ENCODE data around the gene UBE2E1. TPM values are rescaled to one million over a fixed set of nuclear protein-coding genes. Genes with fewer than 3 reads are reported as not detected.
A peak's percentile ranks its signal among the peaks of the same experiment; 100 is the strongest.
"Not testable (repeated sequence)": the region's sequence is repeated elsewhere in the genome, so short reads cannot be mapped to it uniquely, and the experiment has no call there.

The UBE2E1 gene
- total RNA-seq, 2 experiments from 2014 or later: 61.7 to 67.9 TPM

DNA sequence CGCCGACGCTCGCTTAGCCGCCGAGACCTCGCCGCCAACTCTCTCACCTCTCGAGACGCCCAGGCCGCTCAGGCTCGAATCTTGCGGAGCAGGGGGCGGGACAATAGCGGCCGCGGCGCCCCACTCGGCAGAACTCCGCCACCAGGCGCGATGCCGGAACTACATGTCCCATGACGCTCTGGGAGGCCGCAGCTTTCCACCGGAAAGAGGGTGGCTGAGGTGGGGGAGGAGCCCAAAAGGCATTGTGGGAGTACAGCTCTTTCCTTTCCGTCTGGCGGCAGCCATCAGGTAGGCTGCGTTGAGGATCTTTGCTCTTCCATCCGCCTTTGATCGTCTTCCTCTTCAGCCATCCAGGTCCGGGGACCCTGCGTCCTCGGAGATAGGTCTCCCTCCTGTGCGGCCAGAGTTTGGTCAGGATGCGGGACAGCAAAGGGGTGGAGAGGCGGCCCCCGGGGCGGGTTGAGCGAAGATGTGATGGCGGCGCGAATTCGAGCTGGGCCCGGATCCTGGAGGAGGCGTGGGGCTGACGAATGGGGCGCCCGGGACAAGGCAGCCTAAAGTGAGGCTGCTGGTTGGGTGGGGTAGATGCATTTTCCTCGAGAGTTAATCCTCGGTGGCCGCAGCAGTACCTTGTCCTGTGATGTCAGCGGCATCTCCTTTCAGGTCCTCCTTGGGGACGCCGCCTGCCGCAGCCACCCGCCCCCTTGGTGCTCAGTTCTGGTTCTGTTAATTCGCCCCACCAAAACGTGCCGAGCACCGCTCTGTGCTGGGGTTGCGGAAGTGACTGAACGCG lies 111.3 kb downstream of the UBE2E1 start, which contains the start of the genes NKIRAS1 and RPL15:
Gene NKIRAS1, minus strand, starts transcription at position 105 of the 793 bp plus-strand sequence. CDS start 6,086 bp downstream, outside the sequence.
Gene RPL15, plus strand, starts transcription at position 247 of the 793 bp plus-strand sequence. CDS start 728 bp downstream, outside the sequence.
- DNase-seq (peak; percentile 93), ATAC-seq (ENCODE audit: low read depth) (peak; percentile 92)
- Mint-ChIP-seq H3K9me3 (no peaks in the 10 kb centered on the region), H3K27me3 (no peaks in the 10 kb centered on the region), H3K4me3 (peak within 1 kb of the TSS; percentile 87), H3K27ac (peak within 1 kb of the TSS; percentile 97), H3K36me3 (peaks cover 32% of the 10 kb centered on the region), H3K4me1 (peaks cover 35% of the 10 kb centered on the region)
- POLR2A ChIA-PET: interaction anchor here (0.6 to 3.3 kb wide), 29 partner anchors 10 to 1866 kb away, joined by 3 to 45 read pairs (median 5); partner anchors contain the start of gene NGLY1

DNA sequence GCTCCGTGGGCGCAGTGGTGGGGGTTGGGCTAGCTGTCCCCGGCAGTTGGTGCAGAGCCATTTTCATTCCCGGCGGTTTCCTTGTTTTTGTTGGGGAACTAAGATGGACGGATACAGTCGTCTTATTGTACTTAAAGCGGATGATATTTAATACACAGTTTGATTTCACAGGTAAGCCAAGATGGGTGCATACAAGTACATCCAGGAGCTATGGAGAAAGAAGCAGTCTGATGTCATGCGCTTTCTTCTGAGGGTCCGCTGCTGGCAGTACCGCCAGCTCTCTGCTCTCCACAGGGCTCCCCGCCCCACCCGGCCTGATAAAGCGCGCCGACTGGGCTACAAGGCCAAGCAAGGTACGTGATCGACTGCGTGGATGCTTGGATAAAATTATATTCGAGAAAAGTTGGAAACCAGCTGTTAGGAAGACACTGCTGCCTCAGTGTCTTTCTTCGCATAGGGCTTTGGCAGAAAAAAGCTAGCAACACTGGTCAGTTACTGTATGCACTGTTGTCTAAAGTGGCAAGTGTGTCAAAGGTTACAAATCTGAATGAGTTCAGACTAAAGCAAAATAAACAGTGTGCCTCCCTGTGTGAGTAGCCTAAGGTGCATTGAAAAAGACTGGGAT lies 112.0 kb downstream of the UBE2E1 start:
- H3K4me1 Mint-ChIP-seq: peaks cover 34% of the 10 kb centered on the region
- H3K27ac Mint-ChIP-seq: peak overlapping the region; percentile 97
- H3K36me3 Mint-ChIP-seq: peaks cover 30% of the 10 kb centered on the region
- not testable (repeated sequence) for DNase-seq; H3K9me3 Mint-ChIP-seq; ATAC-seq (ENCODE audit: low read depth); H3K27me3 Mint-ChIP-seq
- POLR2A ChIA-PET: interaction anchor here (0.6 to 3.3 kb wide), 20 partner anchors 8 to 711 kb away, joined by 3 to 45 read pairs (median 6); no protein-coding TSS in a partner anchor
- H3K4me3 Mint-ChIP-seq: peak overlapping the region; percentile 87

DNA sequence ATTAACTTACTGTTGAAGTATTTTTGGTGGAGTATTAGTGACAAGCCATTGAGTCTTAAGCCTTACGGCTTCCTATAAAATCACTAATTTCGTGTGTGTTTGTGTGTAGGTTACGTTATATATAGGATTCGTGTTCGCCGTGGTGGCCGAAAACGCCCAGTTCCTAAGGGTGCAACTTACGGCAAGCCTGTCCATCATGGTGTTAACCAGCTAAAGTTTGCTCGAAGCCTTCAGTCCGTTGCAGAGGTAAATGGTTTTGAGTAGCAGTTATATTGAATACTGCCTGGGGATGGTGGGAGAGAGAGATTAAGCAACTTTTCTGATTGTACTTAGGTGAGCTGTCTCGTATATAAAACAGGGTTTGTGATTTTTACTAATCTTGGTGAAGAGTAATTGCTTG lies 112.6 kb downstream of the UBE2E1 start:
- not testable (repeated sequence) for ATAC-seq (ENCODE audit: low read depth); H3K9me3 Mint-ChIP-seq; DNase-seq; H3K27me3 Mint-ChIP-seq
- POLR2A ChIA-PET: interaction anchor here (0.6 to 3.3 kb wide), 8 partner anchors 9 to 109 kb away, joined by 3 to 45 read pairs (median 18); no protein-coding TSS in a partner anchor
- peak overlapping the region; percentile 97 for H3K27ac Mint-ChIP-seq
- peak overlapping the region; percentile 87 for H3K4me3 Mint-ChIP-seq
- H3K36me3 Mint-ChIP-seq: peaks cover 30% of the 10 kb centered on the region
- H3K4me1 Mint-ChIP-seq: peaks cover 34% of the 10 kb centered on the region

DNA sequence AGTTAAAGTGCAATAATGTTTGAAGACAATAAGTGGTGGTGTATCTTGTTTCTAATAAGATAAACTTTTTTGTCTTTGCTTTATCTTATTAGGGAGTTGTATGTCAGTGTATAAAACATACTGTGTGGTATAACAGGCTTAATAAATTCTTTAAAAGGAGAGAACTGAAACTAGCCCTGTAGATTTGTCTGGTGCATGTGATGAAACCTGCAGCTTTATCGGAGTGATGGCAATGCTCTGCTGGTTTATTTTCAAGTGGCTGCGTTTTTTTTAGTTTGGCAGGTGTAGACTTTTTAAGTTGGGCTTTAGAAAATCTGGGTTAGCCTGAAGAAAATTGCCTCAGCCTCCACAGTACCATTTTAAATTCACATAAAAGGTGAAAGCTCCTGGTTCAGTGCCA lies 113.9 kb downstream of the UBE2E1 start:
- ATAC-seq (ENCODE audit: low read depth) (no peak), DNase-seq (no peak)
- POLR2A ChIA-PET: interaction anchor here (0.6 kb wide), 1 partner anchor 34 kb away, joined by 3 read pairs; no protein-coding TSS in a partner anchor
- no peaks in the 10 kb centered on the region for H3K27me3 Mint-ChIP-seq
- H3K9me3 Mint-ChIP-seq: no peaks in the 10 kb centered on the region
- no peak overlapping the region for H3K27ac Mint-ChIP-seq
- peaks cover 30% of the 10 kb centered on the region for H3K36me3 Mint-ChIP-seq
- peaks cover 29% of the 10 kb centered on the region for H3K4me1 Mint-ChIP-seq
- H3K4me3 Mint-ChIP-seq: peak overlapping the region; percentile 87

DNA sequence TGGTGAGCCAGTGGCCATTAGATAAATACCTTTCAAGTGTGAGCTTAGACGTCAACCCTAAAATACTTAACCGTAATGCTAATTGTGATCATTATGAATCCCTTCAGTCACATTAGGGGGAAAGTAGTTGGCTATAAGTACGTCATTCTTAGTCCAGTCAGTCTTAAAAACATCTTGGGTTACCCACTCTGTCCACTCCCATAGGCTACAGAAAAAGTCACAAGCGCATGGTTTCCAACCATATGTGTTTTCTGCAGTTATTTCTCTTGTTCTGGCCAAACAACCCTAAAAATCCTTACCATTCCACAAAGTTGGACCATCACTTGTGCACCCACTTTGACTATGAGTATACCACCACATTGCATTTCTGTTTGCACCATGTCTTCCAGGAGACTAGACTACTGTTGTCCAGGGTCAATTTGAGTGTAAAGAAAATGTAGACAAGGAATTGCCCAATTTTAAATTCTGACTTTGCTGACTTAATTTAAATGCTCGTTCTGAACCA lies 114.4 kb downstream of the UBE2E1 start:
- Mint-ChIP-seq H3K27me3 (no peaks in the 10 kb centered on the region), H3K27ac (peak overlapping the region; percentile 21), H3K4me1 (peaks cover 27% of the 10 kb centered on the region), H3K4me3 (peak overlapping the region; percentile 13), H3K9me3 (no peaks in the 10 kb centered on the region), H3K36me3 (peaks cover 30% of the 10 kb centered on the region)
- DNase-seq (no peak), ATAC-seq (ENCODE audit: low read depth) (no peak)
- POLR2A ChIA-PET: no interaction called here

DNA sequence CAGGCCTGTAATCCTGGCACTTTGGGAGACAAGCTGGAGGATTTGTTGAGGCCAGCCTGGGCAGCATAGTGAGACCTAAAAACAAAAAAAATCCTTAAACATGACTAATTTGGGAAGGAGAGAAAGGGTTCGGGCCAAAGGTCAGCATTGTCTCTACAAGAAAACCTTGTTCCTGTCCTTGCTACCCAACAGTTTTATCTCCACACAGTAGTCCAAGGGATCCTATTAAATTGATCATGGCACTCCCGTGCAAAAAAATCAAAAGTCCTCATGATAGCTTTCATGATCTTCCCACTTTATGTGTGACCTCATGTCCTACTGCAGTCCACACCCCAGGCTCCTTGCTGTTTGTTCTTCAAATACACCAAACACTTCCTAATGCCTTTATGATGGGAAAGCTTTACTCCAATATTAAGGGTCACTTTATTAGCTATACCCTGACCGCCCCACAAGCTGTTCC lies 115.3 kb downstream of the UBE2E1 start:
- H3K4me1 Mint-ChIP-seq: peaks cover 21% of the 10 kb centered on the region
- no peaks in the 10 kb centered on the region for H3K27me3 Mint-ChIP-seq
- POLR2A ChIA-PET: interaction anchor here (0.7 kb wide), 1 partner anchor 109 kb away, joined by 3 read pairs; no protein-coding TSS in a partner anchor
- no peak for DNase-seq
- ATAC-seq (ENCODE audit: low read depth): no peak
- H3K4me3 Mint-ChIP-seq: no peak overlapping the region
- H3K9me3 Mint-ChIP-seq: no peaks in the 10 kb centered on the region
- H3K36me3 Mint-ChIP-seq: peaks cover 27% of the 10 kb centered on the region
- no peak overlapping the region for H3K27ac Mint-ChIP-seq

DNA sequence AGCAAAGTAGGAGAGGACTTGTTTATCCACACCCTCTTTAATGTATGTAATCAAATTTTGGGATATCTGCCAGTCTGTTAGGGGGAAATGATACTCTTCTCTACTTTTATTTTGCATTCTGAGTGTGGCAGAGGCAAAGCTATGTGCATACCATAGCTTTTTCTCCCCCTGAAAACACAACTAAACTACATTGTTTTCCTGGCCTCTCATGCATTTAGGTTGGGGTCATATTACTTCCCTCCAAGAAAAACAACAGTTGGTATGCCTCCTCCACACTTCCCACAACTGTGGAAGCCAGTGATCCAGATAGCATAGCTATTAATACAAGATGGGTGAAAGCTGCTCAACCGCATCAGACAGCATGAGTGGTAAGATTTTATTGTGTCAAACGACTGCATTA lies 118.0 kb downstream of the UBE2E1 start:
- DNase-seq (no peak), ATAC-seq (ENCODE audit: low read depth) (no peak)
- Mint-ChIP-seq H3K27ac (no peak overlapping the region), H3K36me3 (peaks cover 17% of the 10 kb centered on the region), H3K9me3 (no peaks in the 10 kb centered on the region), H3K4me3 (no peak overlapping the region), H3K27me3 (no peaks in the 10 kb centered on the region), H3K4me1 (peaks cover 14% of the 10 kb centered on the region)
- POLR2A ChIA-PET: no interaction called here

DNA sequence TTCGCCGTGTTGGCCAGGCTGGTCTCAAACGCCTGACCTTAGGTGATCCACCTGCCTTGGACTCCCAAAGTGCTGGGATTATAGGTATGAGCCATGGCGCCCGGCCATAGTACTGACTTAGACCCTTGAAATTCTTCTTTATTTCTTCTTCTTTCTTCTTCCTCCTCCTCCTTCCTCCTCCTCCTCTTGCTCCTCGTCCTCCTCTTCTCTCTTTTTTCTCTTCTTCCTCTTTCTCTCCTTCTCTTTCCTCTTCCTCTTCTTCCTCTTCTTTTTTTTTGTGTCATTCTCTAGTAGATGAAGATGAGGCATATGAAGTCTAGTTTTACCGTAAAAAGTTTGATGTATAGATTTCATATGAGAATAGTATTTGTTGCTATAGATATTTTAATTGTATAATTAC lies 120.5 kb downstream of the UBE2E1 start:
- H3K4me1 Mint-ChIP-seq: peaks cover 2% of the 10 kb centered on the region
- ATAC-seq (ENCODE audit: low read depth) (no peak), DNase-seq (no peak)
- H3K4me3 Mint-ChIP-seq: no peak overlapping the region
- POLR2A ChIA-PET: interaction anchor here (4.1 kb wide), 1 partner anchor 9 kb away, joined by 17 read pairs; the partner anchor contains the start of genes NKIRAS1 and RPL15
- peaks cover 3% of the 10 kb centered on the region for H3K36me3 Mint-ChIP-seq
- H3K27me3 Mint-ChIP-seq: peaks cover 3% of the 10 kb centered on the region
- H3K9me3 Mint-ChIP-seq: no peaks in the 10 kb centered on the region
- H3K27ac Mint-ChIP-seq: no peak overlapping the region

DNA sequence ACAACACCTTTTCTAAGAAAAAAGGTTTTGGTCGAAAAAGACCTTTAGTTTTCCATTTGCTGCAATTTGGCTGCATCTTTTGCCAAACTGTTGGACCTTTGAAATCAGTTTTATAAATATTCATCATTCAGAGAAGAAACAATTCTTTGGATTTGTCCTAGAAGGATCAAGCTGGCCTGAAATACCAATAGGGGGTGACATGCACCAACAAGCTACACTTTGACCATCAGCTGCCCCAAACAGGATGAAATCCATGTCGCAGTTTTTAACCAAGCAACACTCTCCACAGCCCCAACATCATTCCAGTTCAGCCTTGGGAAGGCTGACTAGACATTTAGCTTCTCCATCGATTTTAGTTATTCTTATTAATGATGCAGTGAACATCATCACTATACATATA lies 121.0 kb downstream of the UBE2E1 start:
- Mint-ChIP-seq H3K27me3 (peaks cover 3% of the 10 kb centered on the region), H3K27ac (no peak overlapping the region), H3K4me1 (peaks cover 6% of the 10 kb centered on the region), H3K9me3 (no peaks in the 10 kb centered on the region), H3K4me3 (no peak overlapping the region), H3K36me3 (peaks cover 3% of the 10 kb centered on the region)
- DNase-seq: no peak
- ATAC-seq (ENCODE audit: low read depth): no peak
- POLR2A ChIA-PET: interaction anchor here (4.1 kb wide), 1 partner anchor 10 kb away, joined by 17 read pairs; the partner anchor contains the start of genes NKIRAS1 and RPL15

DNA sequence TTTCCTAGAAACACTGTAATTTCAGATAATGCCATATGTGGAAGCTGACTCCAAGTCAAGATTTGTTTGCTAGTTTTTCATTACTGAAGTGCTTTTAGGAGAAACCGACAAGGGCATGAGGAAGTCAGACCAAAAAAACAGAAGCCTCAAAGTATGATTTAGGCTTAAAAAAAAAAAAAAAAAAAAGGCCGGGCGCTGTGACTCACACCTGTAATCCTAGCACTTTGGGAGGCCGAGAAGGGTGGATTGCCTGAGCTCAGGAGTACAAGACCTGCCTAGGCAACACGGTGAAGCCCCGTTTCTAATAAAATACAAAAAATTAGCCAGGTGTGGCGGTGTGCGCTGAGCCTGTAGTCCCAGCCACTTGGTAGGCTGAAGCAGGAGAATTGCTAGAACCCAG lies 122.8 kb downstream of the UBE2E1 start:
- POLR2A ChIA-PET: interaction anchor here (4.1 kb wide), 1 partner anchor 11 kb away, joined by 17 read pairs; the partner anchor contains the start of genes NKIRAS1 and RPL15

DNA sequence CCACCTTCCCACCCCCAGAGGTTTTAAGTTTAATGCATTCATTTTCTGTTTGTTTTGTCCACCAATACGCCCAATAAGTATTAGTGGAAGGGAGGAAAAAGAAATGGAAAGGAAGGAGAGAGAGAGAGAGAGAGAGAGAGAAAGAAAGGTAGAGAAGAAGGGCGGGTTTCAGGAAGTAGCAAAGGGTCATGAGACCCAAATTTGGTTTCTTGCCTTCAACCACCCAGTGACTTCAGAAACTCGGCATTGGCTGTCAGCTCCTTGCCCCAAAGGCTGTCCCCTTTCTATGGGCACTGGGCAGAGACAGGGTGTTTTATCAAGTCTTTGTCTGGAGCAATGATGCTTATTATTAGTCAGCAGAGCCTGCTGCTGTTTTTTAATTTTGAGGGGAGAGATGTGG lies 125.8 kb downstream of the UBE2E1 start:
- ATAC-seq (ENCODE audit: low read depth) (no peak), DNase-seq (no peak)
- H3K4me3 Mint-ChIP-seq: no peak overlapping the region
- H3K27ac Mint-ChIP-seq: no peak overlapping the region
- POLR2A ChIA-PET: no interaction called here
- H3K9me3 Mint-ChIP-seq: no peaks in the 10 kb centered on the region
- peaks cover 1% of the 10 kb centered on the region for H3K36me3 Mint-ChIP-seq
- peaks cover 3% of the 10 kb centered on the region for H3K27me3 Mint-ChIP-seq
- peaks cover 7% of the 10 kb centered on the region for H3K4me1 Mint-ChIP-seq

More for the DNA sequence above, 122.8 kb downstream of the UBE2E1 start:
- Mint-ChIP-seq H3K9me3 (no peaks in the 10 kb centered on the region), H3K27ac (no peak overlapping the region), H3K4me1 (peaks cover 7% of the 10 kb centered on the region), H3K27me3 (peaks cover 3% of the 10 kb centered on the region), H3K36me3 (peaks cover 3% of the 10 kb centered on the region), H3K4me3 (no peak overlapping the region)
- no peak for DNase-seq
- ATAC-seq (ENCODE audit: low read depth): no peak

DNA sequence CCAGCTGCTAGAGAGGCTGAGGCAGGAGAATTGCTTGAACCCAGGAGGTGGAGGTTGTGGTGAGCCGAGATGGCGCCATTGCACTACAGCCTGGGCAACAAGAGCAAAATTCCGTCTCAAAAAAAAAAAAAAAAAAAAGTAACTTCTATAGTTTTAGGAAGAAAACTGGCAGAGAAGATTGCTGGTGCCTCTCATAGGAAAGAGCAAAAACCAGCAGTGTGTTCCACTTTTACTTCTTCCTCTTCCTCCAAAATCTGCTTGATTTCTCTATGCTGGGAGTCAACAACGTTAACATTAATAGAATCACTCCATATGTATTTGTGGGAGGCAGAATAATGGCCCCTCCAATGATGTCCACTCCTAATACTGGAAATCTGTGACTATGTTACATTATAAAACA lies 126.8 kb downstream of the UBE2E1 start:
- peaks cover 1% of the 10 kb centered on the region for H3K36me3 Mint-ChIP-seq
- H3K9me3 Mint-ChIP-seq: no peaks in the 10 kb centered on the region
- H3K4me3 Mint-ChIP-seq: no peak overlapping the region
- peaks cover 7% of the 10 kb centered on the region for H3K4me1 Mint-ChIP-seq
- DNase-seq (no peak), ATAC-seq (ENCODE audit: low read depth) (no peak)
- H3K27me3 Mint-ChIP-seq: peaks cover 9% of the 10 kb centered on the region
- POLR2A ChIA-PET: interaction anchor here (1.7 kb wide), 1 partner anchor 15 kb away, joined by 5 read pairs; the partner anchor contains the start of genes NKIRAS1 and RPL15
- no peak overlapping the region for H3K27ac Mint-ChIP-seq

DNA sequence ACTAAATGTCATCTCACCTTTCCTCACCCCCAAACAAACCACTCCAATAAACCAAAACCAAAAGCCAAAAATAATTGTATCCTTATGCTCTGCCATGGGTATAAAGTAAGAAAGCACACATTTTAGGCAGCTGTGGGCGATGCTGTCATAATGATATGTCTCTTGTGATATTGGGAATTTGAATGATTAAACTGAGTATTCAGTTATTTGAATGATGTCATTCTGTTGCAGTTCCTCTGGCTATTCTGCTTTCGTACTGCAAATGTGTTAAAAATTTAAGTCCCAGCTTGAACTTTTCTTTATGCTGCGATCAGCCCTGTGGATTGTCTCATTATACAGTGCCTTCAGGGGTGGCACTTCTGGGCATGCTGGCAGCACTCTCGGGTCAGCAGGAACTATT lies 128.5 kb downstream of the UBE2E1 start:
- Mint-ChIP-seq H3K4me1 (peaks cover 7% of the 10 kb centered on the region), H3K4me3 (no peak overlapping the region), H3K27ac (no peak overlapping the region), H3K9me3 (peaks cover 1% of the 10 kb centered on the region), H3K27me3 (peaks cover 11% of the 10 kb centered on the region), H3K36me3 (no peaks in the 10 kb centered on the region)
- ATAC-seq (ENCODE audit: low read depth): no peak
- POLR2A ChIA-PET: interaction anchor here (0.6 kb wide), 1 partner anchor 16 kb away, joined by 6 read pairs; no protein-coding TSS in a partner anchor
- DNase-seq: no peak

Data from activated naive CD8-positive, alpha-beta T cell treated with anti-CD3 and anti-CD28 coated beads, Interleukin-2, amount 10 ng/mL, durations not matched to agents 7 days and 5 days (primary cell).